Measurements from ENCODE around the gene SNAPC4.

The SNAPC4 gene

DNA sequence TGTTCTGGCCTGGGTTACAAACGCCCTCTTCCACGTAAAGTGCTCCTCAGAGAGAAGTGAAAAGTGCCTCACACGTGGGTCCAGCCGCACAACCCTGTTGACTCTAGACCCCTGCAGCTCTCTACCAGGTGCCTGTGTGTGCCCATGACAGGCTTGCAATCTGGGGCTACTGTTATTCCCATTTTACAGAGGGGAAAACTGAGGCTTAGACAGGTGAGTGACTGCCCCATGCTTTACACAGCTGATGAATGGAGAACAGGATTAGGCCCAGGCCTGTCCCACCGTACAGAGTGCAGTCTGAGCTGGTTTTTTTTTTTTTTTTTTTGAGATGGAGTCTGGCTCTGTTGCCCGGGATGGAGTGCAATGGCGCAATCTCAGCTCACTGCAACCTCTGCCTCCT is 45.8 kb upstream of the SNAPC4 start:
- Histone ChIP-seq H3K27me3 (ENCODE audit: control insufficient read depth, low read length) (no peaks in the 10 kb centered on the region), H3K79me2 (ENCODE audit: control insufficient read depth, low read length) (no peaks in the 10 kb centered on the region), H3K36me3 (ENCODE audit: control insufficient read depth, low read length) (peaks cover 78% of the 10 kb centered on the region), H3K27ac (ENCODE audit: low read depth, low read length) (no peak overlapping the region), H4K20me1 (ENCODE audit: control insufficient read depth, insufficient read depth, low read depth, low read length) (no peaks in the 10 kb centered on the region), H3K9me2 (replicated peaks; ENCODE audit: control insufficient read depth, low read length) (no peaks in the 10 kb centered on the region), H3K4me3 (ENCODE audit: low read length) (no peak overlapping the region), H3K4me1 (ENCODE audit: control insufficient read depth, low read length) (no peaks in the 10 kb centered on the region), H3K4me2 (ENCODE audit: low read length) (no peak overlapping the region), H3F3A (ENCODE audit: control insufficient read depth, insufficient read depth) (peaks cover 1% of the 10 kb centered on the region; the same call in 1 of the 2 replicates), H3K9me3 (ENCODE audit: control insufficient read depth, insufficient read depth, low read length) (no peaks in the 10 kb centered on the region)
- TF ChIP-seq EZH2phosphoT487 (IDR thresholded peaks at IDR 0.05; ENCODE audit: borderline replicate concordance, low read length): no peak
- TF ChIP-seq, protein P1, sequence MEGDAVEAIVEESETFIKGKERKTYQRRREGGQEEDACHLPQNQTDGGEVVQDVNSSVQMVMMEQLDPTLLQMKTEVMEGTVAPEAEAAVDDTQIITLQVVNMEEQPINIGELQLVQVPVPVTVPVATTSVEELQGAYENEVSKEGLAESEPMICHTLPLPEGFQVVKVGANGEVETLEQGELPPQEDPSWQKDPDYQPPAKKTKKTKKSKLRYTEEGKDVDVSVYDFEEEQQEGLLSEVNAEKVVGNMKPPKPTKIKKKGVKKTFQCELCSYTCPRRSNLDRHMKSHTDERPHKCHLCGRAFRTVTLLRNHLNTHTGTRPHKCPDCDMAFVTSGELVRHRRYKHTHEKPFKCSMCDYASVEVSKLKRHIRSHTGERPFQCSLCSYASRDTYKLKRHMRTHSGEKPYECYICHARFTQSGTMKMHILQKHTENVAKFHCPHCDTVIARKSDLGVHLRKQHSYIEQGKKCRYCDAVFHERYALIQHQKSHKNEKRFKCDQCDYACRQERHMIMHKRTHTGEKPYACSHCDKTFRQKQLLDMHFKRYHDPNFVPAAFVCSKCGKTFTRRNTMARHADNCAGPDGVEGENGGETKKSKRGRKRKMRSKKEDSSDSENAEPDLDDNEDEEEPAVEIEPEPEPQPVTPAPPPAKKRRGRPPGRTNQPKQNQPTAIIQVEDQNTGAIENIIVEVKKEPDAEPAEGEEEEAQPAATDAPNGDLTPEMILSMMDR (IDR thresholded peaks at IDR 0.05; ENCODE audit: low read depth, low read length, poor library complexity, severe bottlenecking): no peak

DNA sequence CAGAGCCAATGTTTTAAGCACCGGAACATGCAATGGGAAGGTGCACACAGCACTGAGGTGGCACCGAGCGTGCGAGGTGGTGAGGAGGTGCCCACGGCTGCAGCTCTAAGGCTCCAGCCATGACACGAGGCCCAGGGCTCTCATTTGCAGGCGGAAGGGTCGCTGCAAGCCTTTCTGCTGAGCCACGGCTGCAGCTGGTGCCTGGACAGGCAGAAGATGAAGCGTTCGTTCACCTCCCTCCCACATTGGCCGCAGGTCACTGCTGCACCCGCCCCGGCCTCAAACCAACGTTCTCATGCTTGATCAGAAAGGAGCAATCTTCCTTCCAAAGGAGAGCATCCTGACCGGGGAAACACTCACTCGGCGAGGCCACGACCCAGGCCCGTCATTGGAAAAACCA is 44.1 kb upstream of the SNAPC4 start:
- H3K4me2 ChIP-seq (ENCODE audit: low read length): no peak overlapping the region
- no peak overlapping the region for H3K27ac ChIP-seq (ENCODE audit: low read depth, low read length)
- peaks cover 9% of the 10 kb centered on the region; the same call in 1 of the 2 replicates for H3F3A ChIP-seq (ENCODE audit: control insufficient read depth, insufficient read depth)
- peaks cover 5% of the 10 kb centered on the region for H3K4me1 ChIP-seq (ENCODE audit: control insufficient read depth, low read length)
- H3K9me2 ChIP-seq (replicated peaks; ENCODE audit: control insufficient read depth, low read length): no peaks in the 10 kb centered on the region
- H4K20me1 ChIP-seq (ENCODE audit: control insufficient read depth, insufficient read depth, low read depth, low read length): no peaks in the 10 kb centered on the region
- H3K4me3 ChIP-seq (ENCODE audit: low read length): no peak overlapping the region
- TF ChIP-seq, protein P1 (IDR thresholded peaks at IDR 0.05; ENCODE audit: low read depth, low read length, poor library complexity, severe bottlenecking): no peak
- no peak for TF ChIP-seq EZH2phosphoT487 (IDR thresholded peaks at IDR 0.05; ENCODE audit: borderline replicate concordance, low read length)
- H3K79me2 ChIP-seq (ENCODE audit: control insufficient read depth, low read length): peaks cover 4% of the 10 kb centered on the region
- H3K36me3 ChIP-seq (ENCODE audit: control insufficient read depth, low read length): peaks cover 71% of the 10 kb centered on the region
- no peaks in the 10 kb centered on the region for H3K9me3 ChIP-seq (ENCODE audit: control insufficient read depth, insufficient read depth, low read length)
- H3K27me3 ChIP-seq (ENCODE audit: control insufficient read depth, low read length): no peaks in the 10 kb centered on the region

DNA sequence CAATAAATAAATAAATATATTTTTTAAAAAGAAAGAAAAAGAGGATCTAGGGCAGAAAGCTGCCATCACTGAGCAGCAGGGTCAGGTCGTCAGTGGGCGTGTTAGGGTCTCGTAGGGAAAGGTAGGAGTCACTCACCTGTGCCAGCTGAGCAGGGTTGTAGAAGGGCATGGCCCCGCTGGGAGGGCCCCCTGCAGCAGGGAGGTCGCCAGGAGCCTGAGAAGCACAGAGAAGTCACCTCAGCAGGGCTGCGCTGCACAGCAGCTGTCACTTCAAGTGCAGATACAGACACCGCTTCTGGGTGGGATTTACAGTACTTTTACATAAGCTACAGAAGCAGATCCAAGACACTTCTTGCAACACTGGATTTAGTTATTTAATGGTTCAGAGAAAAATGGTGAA is 43.7 kb upstream of the SNAPC4 start:
- no peaks in the 10 kb centered on the region for H3K9me2 ChIP-seq (replicated peaks; ENCODE audit: control insufficient read depth, low read length)
- no peak overlapping the region for H3K27ac ChIP-seq (ENCODE audit: low read depth, low read length)
- H3K27me3 ChIP-seq (ENCODE audit: control insufficient read depth, low read length): no peaks in the 10 kb centered on the region
- H3F3A ChIP-seq (ENCODE audit: control insufficient read depth, insufficient read depth): peaks cover 9% of the 10 kb centered on the region; the same call in 1 of the 2 replicates
- no peaks in the 10 kb centered on the region for H4K20me1 ChIP-seq (ENCODE audit: control insufficient read depth, insufficient read depth, low read depth, low read length)
- H3K4me3 ChIP-seq (ENCODE audit: low read length): no peak overlapping the region
- H3K4me2 ChIP-seq (ENCODE audit: low read length): no peak overlapping the region
- no peak for TF ChIP-seq EZH2phosphoT487 (IDR thresholded peaks at IDR 0.05; ENCODE audit: borderline replicate concordance, low read length)
- TF ChIP-seq, protein P1 (IDR thresholded peaks at IDR 0.05; ENCODE audit: low read depth, low read length, poor library complexity, severe bottlenecking): no peak
- no peaks in the 10 kb centered on the region for H3K9me3 ChIP-seq (ENCODE audit: control insufficient read depth, insufficient read depth, low read length)
- H3K79me2 ChIP-seq (ENCODE audit: control insufficient read depth, low read length): peaks cover 8% of the 10 kb centered on the region
- peaks cover 5% of the 10 kb centered on the region for H3K4me1 ChIP-seq (ENCODE audit: control insufficient read depth, low read length)
- H3K36me3 ChIP-seq (ENCODE audit: control insufficient read depth, low read length): peaks cover 67% of the 10 kb centered on the region

All from DOHH2 (cell line).